SJCRH30 (cell line): Measurements from ENCODE around the gene CAVIN3. TPM values are rescaled to one million over a fixed set of nuclear protein-coding genes. Genes with fewer than 3 reads are reported as not detected.
"Not testable (repeated sequence)": the region's sequence is repeated elsewhere in the genome, so short reads cannot be mapped to it uniquely, and the experiment has no call there.

ENCODE experiments used
- DNase-seq, 2 experiments: peaks; one replicate each; pipeline ENCODE4 v3.0.0-alpha.2; 2015 to 2020
- H3K27ac ChIP-seq: fragments of 250-450 bp; sonication (Bioruptor Pico); 2 replicates; pipeline ENCODE4 v1.5.1; 2020; ENCODE audit warnings: mild to moderate bottlenecking, moderate library complexity
- H3K27me3 ChIP-seq: fragments of 250-450 bp; sonication (Bioruptor Pico); 2 replicates; pipeline ENCODE4 v1.5.1; 2020; ENCODE audit warnings: mild to moderate bottlenecking, moderate library complexity
- H3K36me3 ChIP-seq: fragments of 250-450 bp; sonication (Bioruptor Pico); 2 replicates; pipeline ENCODE4 v1.5.1; 2020; ENCODE audit warnings: mild to moderate bottlenecking, moderate library complexity
- H3K4me1 ChIP-seq: fragments of 250-450 bp; sonication (Bioruptor Pico); 2 replicates; pipeline ENCODE4 v1.5.1; 2020; ENCODE audit warnings: mild to moderate bottlenecking, moderate library complexity
- H3K4me3 ChIP-seq: fragments of 250-450 bp; sonication (Bioruptor Pico); 2 replicates; pipeline ENCODE4 v1.5.1; 2020; ENCODE audit warnings: mild to moderate bottlenecking, moderate library complexity
- H3K9me3 ChIP-seq: fragments of 250-450 bp; sonication (Bioruptor Pico); replicated peaks from 2 replicates; pipeline ENCODE4 v1.5.1; 2020; ENCODE audit warnings: mild to moderate bottlenecking, moderate library complexity
- total RNA-seq: library from RNA; depleted of rRNA; stranded (reverse); fragments of >200 nt; shearing (Covaris generic); gene quantifications from 2 replicates; pipeline ENCODE4 v1.2.3, GENCODE V29; 2014

The CAVIN3 gene
- total RNA-seq, 1 experiment from 2014 or later, result not detected

DNA sequence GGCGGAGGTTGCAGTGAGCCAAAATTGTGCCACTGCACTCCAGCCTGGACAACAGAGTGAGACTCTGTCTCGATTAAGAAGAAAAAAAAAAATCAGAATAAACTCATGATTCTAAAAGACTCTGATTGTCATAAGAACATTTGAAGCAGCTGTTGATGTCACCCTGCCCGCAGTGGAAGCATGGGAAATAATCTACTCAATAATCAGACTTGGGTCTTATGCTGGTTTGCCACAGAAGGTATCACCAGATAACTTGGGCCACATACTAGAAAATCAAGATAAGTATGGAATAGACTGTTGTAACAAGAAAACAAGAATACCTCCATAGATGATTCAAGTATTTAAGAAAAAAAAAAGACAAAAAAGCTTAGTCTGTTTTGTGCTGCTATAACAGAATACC, 8.2 kb downstream of the CAVIN3 start:
- H3K9me3 ChIP-seq, result no peaks in the 10 kb centered on the region
- no peak for DNase-seq
- H3K4me1 ChIP-seq, result no peaks in the 10 kb centered on the region
- no peaks in the 10 kb centered on the region for H3K36me3 ChIP-seq
- H3K4me3 ChIP-seq, result no peak overlapping the region
- H3K27me3 ChIP-seq, result no peaks in the 10 kb centered on the region
- H3K27ac ChIP-seq, result no peak overlapping the region

DNA sequence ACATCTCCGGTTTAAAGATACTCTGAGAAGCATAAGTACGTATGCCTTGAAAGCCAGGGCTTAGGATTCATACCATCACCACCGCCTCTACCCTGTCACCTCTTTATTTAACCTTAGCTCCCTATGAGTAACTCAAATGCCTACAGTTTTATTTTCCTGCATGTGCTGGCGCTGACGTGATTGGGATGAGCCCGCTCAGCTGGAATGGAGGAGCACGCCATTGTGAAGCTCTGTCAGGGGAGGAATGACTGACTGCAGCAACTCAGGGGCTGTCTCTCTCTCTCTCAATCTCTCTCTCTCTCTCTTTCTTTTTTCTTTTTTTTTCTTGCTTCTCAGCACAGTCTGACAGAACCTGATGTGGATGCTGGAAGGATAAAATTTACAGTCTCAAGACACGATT, 12.4 kb downstream of the CAVIN3 start:
- no peak for DNase-seq

DNA sequence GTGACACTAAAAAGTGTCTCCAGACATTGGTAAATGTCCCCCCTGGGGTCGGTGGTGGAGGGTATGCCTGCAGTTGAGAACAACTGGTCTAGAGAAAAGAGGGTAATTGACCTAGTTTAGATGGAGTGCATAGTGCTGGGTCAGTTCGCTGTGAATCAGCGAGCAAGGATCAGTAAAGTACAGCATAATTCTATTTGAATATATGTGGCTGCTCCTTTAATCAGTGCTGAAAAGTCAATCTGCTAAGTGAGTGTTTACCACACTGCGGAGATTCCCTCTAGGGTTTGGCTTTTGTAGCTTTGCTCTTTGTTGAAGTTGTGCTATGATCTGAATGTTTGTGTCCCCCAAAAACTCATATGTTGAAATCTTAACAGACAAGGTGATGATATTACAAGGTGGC, 15.0 kb downstream of the CAVIN3 start:
- Histone ChIP-seq H3K27ac (no peak overlapping the region), H3K4me1 (peaks cover 32% of the 10 kb centered on the region), H3K9me3 (no peaks in the 10 kb centered on the region), H3K27me3 (no peaks in the 10 kb centered on the region), H3K4me3 (no peak overlapping the region), H3K36me3 (no peaks in the 10 kb centered on the region)
- no peak for DNase-seq

More for the DNA sequence above, 12.4 kb downstream of the CAVIN3 start:
- Histone ChIP-seq H3K27me3 (no peaks in the 10 kb centered on the region), H3K4me3 (no peak overlapping the region), H3K4me1 (peaks cover 8% of the 10 kb centered on the region), H3K9me3 (no peaks in the 10 kb centered on the region), H3K36me3 (no peaks in the 10 kb centered on the region), H3K27ac (no peak overlapping the region)

DNA sequence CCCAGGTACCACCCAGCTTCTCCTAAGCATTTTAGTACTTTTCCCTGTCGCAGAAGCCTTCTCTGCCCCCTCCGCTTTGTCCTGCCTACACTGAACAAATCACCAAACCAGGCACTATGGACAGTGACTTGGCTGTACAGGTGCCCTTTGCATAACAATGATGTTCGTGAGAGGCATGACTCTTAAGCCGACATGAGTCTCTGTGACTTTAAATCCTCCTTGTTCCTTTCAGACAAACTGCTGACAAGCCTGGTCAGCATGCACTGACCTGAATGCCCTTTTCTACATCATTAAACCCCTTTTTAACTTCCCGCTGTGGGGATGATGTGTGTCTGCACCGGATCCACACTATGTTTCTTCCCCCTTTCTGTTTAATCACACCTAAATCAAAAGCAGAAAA, 16.6 kb downstream of the CAVIN3 start:
- peak overlapping the region; percentile 97; the same call in 1 of the 2 replicates for H3K27ac ChIP-seq
- H3K9me3 ChIP-seq, result no peaks in the 10 kb centered on the region
- H3K4me3 ChIP-seq, result no peak overlapping the region
- no peaks in the 10 kb centered on the region for H3K27me3 ChIP-seq
- no peak for DNase-seq
- no peaks in the 10 kb centered on the region for H3K36me3 ChIP-seq
- peaks cover 46% of the 10 kb centered on the region for H3K4me1 ChIP-seq

GRCh38 chr11:6301096-6301495, 19.2 kb downstream of the CAVIN3 start:
- Histone ChIP-seq H3K4me3 (no peak overlapping the region), H3K27ac (peak overlapping the region; percentile 97), H3K27me3 (no peaks in the 10 kb centered on the region), H3K9me3 (no peaks in the 10 kb centered on the region), H3K4me1 (peaks cover 57% of the 10 kb centered on the region), H3K36me3 (no peaks in the 10 kb centered on the region)
- peak; percentile 62 to 84 for DNase-seq

GRCh38 chr11:6300325-6300724, 20.0 kb downstream of the CAVIN3 start:
- H3K27ac ChIP-seq, result peak overlapping the region; percentile 97
- no peaks in the 10 kb centered on the region for H3K27me3 ChIP-seq
- H3K36me3 ChIP-seq, result no peaks in the 10 kb centered on the region
- no peak overlapping the region for H3K4me3 ChIP-seq
- no peaks in the 10 kb centered on the region for H3K9me3 ChIP-seq
- peaks cover 57% of the 10 kb centered on the region for H3K4me1 ChIP-seq
- DNase-seq, result no peak

GRCh38 chr11:6298605-6299004, 21.7 kb downstream of the CAVIN3 start:
- H3K27me3 ChIP-seq, result no peaks in the 10 kb centered on the region
- H3K4me3 ChIP-seq, result no peak overlapping the region
- peaks cover 56% of the 10 kb centered on the region for H3K4me1 ChIP-seq
- no peaks in the 10 kb centered on the region for H3K9me3 ChIP-seq
- H3K27ac ChIP-seq, result peak overlapping the region; percentile 51
- H3K36me3 ChIP-seq, result no peaks in the 10 kb centered on the region
- DNase-seq, result peak; percentile 73 to 81

DNA sequence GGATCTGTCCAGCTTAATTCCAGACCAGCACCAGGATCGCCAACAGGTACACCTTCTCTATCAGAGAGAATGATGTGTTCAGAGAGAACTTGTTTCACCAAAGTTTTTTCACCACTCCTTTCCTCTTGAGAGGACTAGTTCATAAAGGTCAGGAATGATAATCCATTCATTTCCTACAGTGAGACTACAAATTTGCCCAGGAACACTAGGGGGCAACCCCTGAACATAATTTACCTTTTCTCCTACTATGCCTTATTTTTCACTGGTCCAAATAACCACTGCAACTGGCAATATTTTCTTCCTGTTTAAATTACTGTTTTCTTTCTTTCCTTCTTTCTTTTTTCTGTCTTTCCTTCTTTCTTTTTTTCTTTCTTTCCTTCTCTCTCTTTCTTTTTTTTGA, 22.5 kb downstream of the CAVIN3 start:
- Histone ChIP-seq H3K27ac (peak overlapping the region; percentile 51), H3K36me3 (no peaks in the 10 kb centered on the region)
- peak in 1 of 2 experiments; percentile 66 for DNase-seq

DNA sequence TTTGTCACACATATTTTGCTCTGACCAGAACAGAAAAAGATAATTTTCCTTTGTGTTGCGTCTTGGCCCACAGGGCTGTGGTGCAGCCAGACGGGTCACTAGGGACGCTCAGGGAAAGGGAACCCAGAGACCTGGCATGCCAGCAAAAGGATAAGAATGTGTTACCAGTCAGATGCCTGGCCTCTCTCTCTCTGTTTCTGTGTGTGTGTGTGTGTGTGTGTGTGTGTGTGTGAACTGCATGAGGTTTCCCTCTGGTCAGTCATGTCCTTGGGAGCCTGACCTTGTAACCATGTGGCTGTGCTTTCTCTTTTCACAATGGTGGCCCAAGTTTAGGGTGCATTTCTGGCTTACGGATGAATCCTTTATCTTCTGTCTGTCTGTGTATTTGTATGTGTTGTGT, 35.3 kb downstream of the CAVIN3 start:
- Histone ChIP-seq H3K36me3 (no peaks in the 10 kb centered on the region), H3K9me3 (no peaks in the 10 kb centered on the region), H3K27me3 (0 out of 2 replicates have a peak, but pooled peaks cover 6% of the 10 kb centered on the region), H3K27ac (no peak overlapping the region), H3K4me3 (no peak overlapping the region), H3K4me1 (no peaks in the 10 kb centered on the region; the same call in 1 of the 2 replicates)
- no peak for DNase-seq

More for the DNA sequence above, 22.5 kb downstream of the CAVIN3 start:
- Histone ChIP-seq H3K4me1 (peaks cover 49% of the 10 kb centered on the region), H3K27me3 (no peaks in the 10 kb centered on the region), H3K4me3 (no peak overlapping the region), H3K9me3 (no peaks in the 10 kb centered on the region)

- Histone ChIP-seq H3K27me3 (0 out of 2 replicates have a peak, but pooled peaks cover 6% of the 10 kb centered on the region), H3K4me3 (no peak overlapping the region), H3K36me3 (no peaks in the 10 kb centered on the region), H3K9me3 (no peaks in the 10 kb centered on the region), H3K4me1 (no peaks in the 10 kb centered on the region; the same call in 1 of the 2 replicates), H3K27ac (no peak overlapping the region)
- no peak for DNase-seq
Measured at GRCh38 chr11:6284250-6284649, 36.1 kb downstream of the CAVIN3 start.

GRCh38 chr11:6283453-6284023, 36.8 kb downstream of the CAVIN3 start:
- no peaks in the 10 kb centered on the region for H3K36me3 ChIP-seq

DNA sequence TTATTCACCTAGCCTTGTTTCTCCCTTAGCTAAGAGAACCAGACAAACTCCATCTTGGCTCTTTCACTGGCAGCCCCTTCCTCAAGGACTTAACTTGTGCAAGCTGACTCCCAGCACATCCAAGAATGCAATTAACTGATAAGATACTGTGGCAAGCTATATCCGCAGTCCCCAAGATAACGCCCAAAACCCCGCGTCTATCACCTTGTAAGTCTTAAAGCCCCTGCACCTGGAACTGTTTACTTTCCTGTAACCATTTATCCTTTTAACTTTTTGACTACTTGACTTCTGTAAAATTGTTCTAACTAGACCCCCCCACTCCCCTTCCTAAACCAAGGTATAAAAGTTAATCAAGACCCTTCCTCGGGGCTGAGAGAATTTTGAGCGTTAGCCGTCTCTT, 39.5 kb downstream of the CAVIN3 start:
- not testable (repeated sequence) for H3K27me3 ChIP-seq, H3K27ac ChIP-seq, DNase-seq, H3K4me1 ChIP-seq, H3K36me3 ChIP-seq, H3K9me3 ChIP-seq, H3K4me3 ChIP-seq

More at GRCh38 chr11:6283453-6284023, 36.8 kb downstream of the CAVIN3 start:
- no peaks in the 10 kb centered on the region for H3K9me3 ChIP-seq
- 0 out of 2 replicates have a peak, but pooled peaks cover 6% of the 10 kb centered on the region for H3K27me3 ChIP-seq
- H3K4me3 ChIP-seq, result no peak overlapping the region
- no peaks in the 10 kb centered on the region; the same call in 1 of the 2 replicates for H3K4me1 ChIP-seq
- no peak overlapping the region for H3K27ac ChIP-seq
- no peak for DNase-seq

DNA sequence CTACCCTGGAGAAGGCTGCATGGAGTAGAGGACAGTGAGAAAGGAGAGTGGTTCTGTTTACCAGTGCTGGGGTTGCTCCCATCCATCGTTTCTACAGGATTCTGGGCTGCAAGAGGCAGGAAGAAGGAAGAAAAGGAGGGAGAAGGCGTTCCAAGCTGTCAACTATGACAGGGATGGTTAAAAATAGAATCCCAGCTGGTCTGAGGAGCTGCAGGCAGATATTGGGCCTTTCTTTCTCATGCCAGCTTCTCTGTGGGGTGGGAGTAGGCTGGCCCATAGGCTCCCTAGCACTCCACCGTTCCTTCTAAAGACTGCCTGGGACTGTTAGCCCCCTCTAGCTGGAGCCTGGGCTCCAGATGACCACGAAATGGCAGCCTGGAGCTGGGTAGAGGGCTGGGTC, 47.1 kb downstream of the CAVIN3 start:
- Histone ChIP-seq H3K36me3 (no peaks in the 10 kb centered on the region), H3K4me1 (no peaks in the 10 kb centered on the region), H3K9me3 (no peaks in the 10 kb centered on the region), H3K27me3 (no peaks in the 10 kb centered on the region), H3K4me3 (no peak overlapping the region), H3K27ac (no peak overlapping the region)
- DNase-seq, result no peak

- H3K9me3 ChIP-seq, result no peaks in the 10 kb centered on the region
- H3K4me3 ChIP-seq, result no peak overlapping the region
- no peaks in the 10 kb centered on the region for H3K36me3 ChIP-seq
- no peak for DNase-seq
- no peaks in the 10 kb centered on the region for H3K4me1 ChIP-seq
- no peaks in the 10 kb centered on the region for H3K27me3 ChIP-seq
- no peak overlapping the region for H3K27ac ChIP-seq
Measured at GRCh38 chr11:6271598-6271997, 48.7 kb downstream of the CAVIN3 start.

GRCh38 chr11:6270584-6271246, 49.6 kb downstream of the CAVIN3 start:
- no peaks in the 10 kb centered on the region for H3K4me1 ChIP-seq
- H3K36me3 ChIP-seq, result no peaks in the 10 kb centered on the region
- no peaks in the 10 kb centered on the region for H3K9me3 ChIP-seq
- no peak overlapping the region for H3K4me3 ChIP-seq
- H3K27me3 ChIP-seq, result no peaks in the 10 kb centered on the region
- DNase-seq, result no peak
- no peak overlapping the region for H3K27ac ChIP-seq

- DNase-seq, result no peak
- H3K27me3 ChIP-seq, result no peaks in the 10 kb centered on the region
- H3K9me3 ChIP-seq, result no peaks in the 10 kb centered on the region
- H3K36me3 ChIP-seq, result no peaks in the 10 kb centered on the region
- H3K27ac ChIP-seq, result no peak overlapping the region
- no peak overlapping the region for H3K4me3 ChIP-seq
- H3K4me1 ChIP-seq, result no peaks in the 10 kb centered on the region
Measured at GRCh38 chr11:6269994-6270393, 50.3 kb downstream of the CAVIN3 start.
